Measurements from ENCODE around the gene SLC48A1.

DNA sequence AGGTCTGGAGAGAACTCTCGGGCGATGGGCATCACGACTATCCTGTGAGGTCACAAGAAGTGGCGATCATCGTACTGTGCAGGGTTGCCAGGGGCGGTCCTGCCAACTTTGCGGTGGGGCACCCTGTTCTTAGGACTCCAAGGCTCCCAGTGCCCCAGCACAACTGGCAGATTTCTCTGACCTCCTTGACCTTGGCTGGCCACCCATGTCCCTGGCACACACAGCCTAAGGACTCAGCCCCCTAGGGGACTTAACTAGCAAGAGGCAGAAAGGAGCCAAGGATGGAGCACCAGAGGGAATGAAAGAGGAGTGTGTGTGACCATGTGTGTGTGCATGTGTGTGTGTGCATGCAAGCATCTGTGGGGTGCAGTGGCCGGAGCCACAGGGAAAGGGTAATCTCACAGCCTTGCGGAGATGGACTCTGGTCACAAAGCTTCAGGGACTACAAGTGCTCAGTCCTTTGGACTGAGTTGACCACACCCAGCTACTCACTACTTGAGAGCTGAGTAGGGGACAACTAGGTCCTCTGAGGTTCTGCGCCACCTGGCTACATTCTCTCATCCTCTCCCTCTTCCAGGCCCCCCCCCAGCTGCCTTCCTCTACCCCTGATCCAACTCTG, 13.7 kb downstream of the SLC48A1 start:
- TF ChIP-seq, protein P1, sequence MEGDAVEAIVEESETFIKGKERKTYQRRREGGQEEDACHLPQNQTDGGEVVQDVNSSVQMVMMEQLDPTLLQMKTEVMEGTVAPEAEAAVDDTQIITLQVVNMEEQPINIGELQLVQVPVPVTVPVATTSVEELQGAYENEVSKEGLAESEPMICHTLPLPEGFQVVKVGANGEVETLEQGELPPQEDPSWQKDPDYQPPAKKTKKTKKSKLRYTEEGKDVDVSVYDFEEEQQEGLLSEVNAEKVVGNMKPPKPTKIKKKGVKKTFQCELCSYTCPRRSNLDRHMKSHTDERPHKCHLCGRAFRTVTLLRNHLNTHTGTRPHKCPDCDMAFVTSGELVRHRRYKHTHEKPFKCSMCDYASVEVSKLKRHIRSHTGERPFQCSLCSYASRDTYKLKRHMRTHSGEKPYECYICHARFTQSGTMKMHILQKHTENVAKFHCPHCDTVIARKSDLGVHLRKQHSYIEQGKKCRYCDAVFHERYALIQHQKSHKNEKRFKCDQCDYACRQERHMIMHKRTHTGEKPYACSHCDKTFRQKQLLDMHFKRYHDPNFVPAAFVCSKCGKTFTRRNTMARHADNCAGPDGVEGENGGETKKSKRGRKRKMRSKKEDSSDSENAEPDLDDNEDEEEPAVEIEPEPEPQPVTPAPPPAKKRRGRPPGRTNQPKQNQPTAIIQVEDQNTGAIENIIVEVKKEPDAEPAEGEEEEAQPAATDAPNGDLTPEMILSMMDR (IDR thresholded peaks at IDR 0.05): no peak
- TF ChIP-seq POLR2A (IDR thresholded peaks at IDR 0.05): no peak
